ENCODE results near the gene GLRA3.

DNA sequence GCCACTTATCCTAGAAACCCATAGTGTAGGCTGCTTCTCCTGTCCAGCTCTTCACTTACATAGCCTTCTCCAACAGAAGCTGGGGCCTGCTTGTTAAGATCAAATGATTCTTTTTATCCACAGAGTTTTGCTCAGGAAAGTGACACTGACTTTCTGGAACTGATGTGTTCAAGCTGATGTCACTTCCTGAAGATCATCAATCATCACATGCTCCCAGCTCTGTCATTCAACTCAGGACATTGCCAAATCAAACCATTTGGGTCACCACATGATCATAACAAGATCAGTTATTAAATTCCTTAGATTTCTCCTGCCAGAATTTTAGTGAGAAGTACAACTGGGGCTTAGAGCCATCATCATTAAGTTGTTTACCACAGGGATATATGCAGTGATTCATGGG, 39.4 kb downstream of the GLRA3 start:
- TF ChIP-seq, protein P1, sequence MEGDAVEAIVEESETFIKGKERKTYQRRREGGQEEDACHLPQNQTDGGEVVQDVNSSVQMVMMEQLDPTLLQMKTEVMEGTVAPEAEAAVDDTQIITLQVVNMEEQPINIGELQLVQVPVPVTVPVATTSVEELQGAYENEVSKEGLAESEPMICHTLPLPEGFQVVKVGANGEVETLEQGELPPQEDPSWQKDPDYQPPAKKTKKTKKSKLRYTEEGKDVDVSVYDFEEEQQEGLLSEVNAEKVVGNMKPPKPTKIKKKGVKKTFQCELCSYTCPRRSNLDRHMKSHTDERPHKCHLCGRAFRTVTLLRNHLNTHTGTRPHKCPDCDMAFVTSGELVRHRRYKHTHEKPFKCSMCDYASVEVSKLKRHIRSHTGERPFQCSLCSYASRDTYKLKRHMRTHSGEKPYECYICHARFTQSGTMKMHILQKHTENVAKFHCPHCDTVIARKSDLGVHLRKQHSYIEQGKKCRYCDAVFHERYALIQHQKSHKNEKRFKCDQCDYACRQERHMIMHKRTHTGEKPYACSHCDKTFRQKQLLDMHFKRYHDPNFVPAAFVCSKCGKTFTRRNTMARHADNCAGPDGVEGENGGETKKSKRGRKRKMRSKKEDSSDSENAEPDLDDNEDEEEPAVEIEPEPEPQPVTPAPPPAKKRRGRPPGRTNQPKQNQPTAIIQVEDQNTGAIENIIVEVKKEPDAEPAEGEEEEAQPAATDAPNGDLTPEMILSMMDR (IDR thresholded peaks at IDR 0.05; ENCODE audit: extremely low read depth in 1 of 2, insufficient read depth in 1 of 2, low read depth in 1 of 2, low read length in 2 of 2), result no peak
- TF ChIP-seq POLR2A (IDR thresholded peaks at IDR 0.05; ENCODE audit: low read depth, low read length) (no peak), EZH2 (IDR thresholded peaks at IDR 0.05; ENCODE audit: borderline replicate concordance, low read depth, low read length, severe bottlenecking) (no peak)
- TF ChIP-seq, protein P2, sequence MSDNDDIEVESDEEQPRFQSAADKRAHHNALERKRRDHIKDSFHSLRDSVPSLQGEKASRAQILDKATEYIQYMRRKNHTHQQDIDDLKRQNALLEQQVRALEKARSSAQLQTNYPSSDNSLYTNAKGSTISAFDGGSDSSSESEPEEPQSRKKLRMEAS (IDR thresholded peaks at IDR 0.05; ENCODE audit: insufficient read depth, insufficient read length), result no peak
